HG02678 (cell line): ENCODE data around the gene BEAN1.
"Not testable (repeated sequence)": the region's sequence is repeated elsewhere in the genome, so short reads cannot be mapped to it uniquely, and the experiment has no call there.

ENCODE experiments used
- ATAC-seq: cut with Tn5 transposase; IDR thresholded peaks from one replicate; pipeline ENCODE4 v1.9.1; 2021; ENCODE audit warnings: mild to moderate bottlenecking, moderate library complexity; ENCODE audit not compliant: unreplicated experiment

Gene BEAN1

GRCh38 chr16:66438536-66438935, 11.4 kb downstream of the BEAN1 start:
- no peak for ATAC-seq

- no peak for ATAC-seq
Measured at GRCh38 chr16:66439051-66439730, 12.1 kb downstream of the BEAN1 start.

GRCh38 chr16:66440271-66440802, 13.2 kb downstream of the BEAN1 start:
- ATAC-seq = no peak

GRCh38 chr16:66440970-66441369, 13.9 kb downstream of the BEAN1 start:
- ATAC-seq = no peak

- no peak for ATAC-seq
Measured at GRCh38 chr16:66441586-66442375, 14.7 kb downstream of the BEAN1 start.

- ATAC-seq = no peak
Measured at GRCh38 chr16:66442502-66443268, 15.6 kb downstream of the BEAN1 start.

- ATAC-seq = no peak
Measured at GRCh38 chr16:66443269-66443652, 16.2 kb downstream of the BEAN1 start.

GRCh38 chr16:66444049-66444481, 17.0 kb downstream of the BEAN1 start:
- no peak for ATAC-seq

GRCh38 chr16:66446737-66447136, 19.6 kb downstream of the BEAN1 start:
- no peak for ATAC-seq

- no peak for ATAC-seq
Measured at GRCh38 chr16:66447491-66447890, 20.4 kb downstream of the BEAN1 start.

- no peak for ATAC-seq
Measured at GRCh38 chr16:66451548-66451947, 24.5 kb downstream of the BEAN1 start.

- not testable (repeated sequence) for ATAC-seq
Measured at GRCh38 chr16:66453230-66453629, 26.1 kb downstream of the BEAN1 start.

GRCh38 chr16:66454751-66455150, 27.7 kb downstream of the BEAN1 start:
- ATAC-seq = no peak

- ATAC-seq = no peak
Measured at GRCh38 chr16:66455970-66456369, 28.9 kb downstream of the BEAN1 start.

- ATAC-seq = no peak
Measured at GRCh38 chr16:66457888-66458287, 30.8 kb downstream of the BEAN1 start.

- ATAC-seq = no peak
Measured at GRCh38 chr16:66458292-66458691, 31.2 kb downstream of the BEAN1 start.

GRCh38 chr16:66458853-66459252, 31.8 kb downstream of the BEAN1 start:
- no peak for ATAC-seq

- ATAC-seq = no peak
Measured at GRCh38 chr16:66459878-66460277, 32.8 kb downstream of the BEAN1 start.

GRCh38 chr16:66460703-66461102, 33.6 kb downstream of the BEAN1 start:
- ATAC-seq = no peak

- no peak for ATAC-seq
Measured at GRCh38 chr16:66462912-66463311, 35.8 kb downstream of the BEAN1 start.

- not testable (repeated sequence) for ATAC-seq
Measured at GRCh38 chr16:66465946-66466345, 38.9 kb downstream of the BEAN1 start.
